AG10803 (cell line): ENCODE results near the gene EFTUD2.

ENCODE experiments used
- DNase-seq: peaks from one replicate; pipeline ENCODE4 v3.0.0; 2010; ENCODE audit warnings: low read depth
- H3K4me3 ChIP-seq: 2 replicates; pipeline ENCODE4 v1.5.1; 2011; ENCODE audit warnings: mild to moderate bottlenecking, low read length, control low read depth
- CTCF ChIP-seq: conservative IDR thresholded peaks from 2 replicates; pipeline ENCODE4 v1.5.1; 2011; ENCODE audit warnings: mild to moderate bottlenecking, low read length, control low read depth, inconsistent platforms

EFTUD2 gene

GRCh38 chr17:44930667-44931066 is 31.4 kb upstream of the EFTUD2 start:
- TF ChIP-seq CTCF = no peak
- no peak overlapping the region for H3K4me3 ChIP-seq
- DNase-seq = no peak

- no peak for DNase-seq
- no peak for TF ChIP-seq CTCF
- no peak overlapping the region for H3K4me3 ChIP-seq
Measured at GRCh38 chr17:44928950-44929720, 29.9 kb upstream of the EFTUD2 start.

GRCh38 chr17:44928136-44928535 is 28.9 kb upstream of the EFTUD2 start:
- DNase-seq = no peak
- no peak for TF ChIP-seq CTCF
- H3K4me3 ChIP-seq = no peak overlapping the region

- no peak for TF ChIP-seq CTCF
- no peak overlapping the region for H3K4me3 ChIP-seq
- DNase-seq = no peak
Measured at GRCh38 chr17:44927696-44928095, 28.5 kb upstream of the EFTUD2 start.

- TF ChIP-seq CTCF = no peak
- H3K4me3 ChIP-seq = no peak overlapping the region
- DNase-seq = no peak
Measured at GRCh38 chr17:44926821-44927525, 27.7 kb upstream of the EFTUD2 start.

GRCh38 chr17:44925731-44926697 is 26.8 kb upstream of the EFTUD2 start:
- H3K4me3 ChIP-seq = no peak overlapping the region
- no peak for TF ChIP-seq CTCF
- DNase-seq = no peak
